Measurements from ENCODE around the gene GPR150.

Gene GPR150

GRCh38 chr5:95620030-95620869 lies at the start of gene GPR150:
GPR150 (plus strand) TSS chr5:95620087; CDS start chr5:95620276, 189 bp downstream.
- DNase-seq = peak; percentile 5

GRCh38 chr5:95572016-95572415 lies 47.9 kb upstream of the GPR150 start:
- DNase-seq = no peak

GRCh38 chr5:95581576-95581975 lies 38.3 kb upstream of the GPR150 start:
- DNase-seq = no peak

GRCh38 chr5:95583992-95584391 lies 35.9 kb upstream of the GPR150 start:
- no peak for DNase-seq

GRCh38 chr5:95590880-95591279 lies 29.0 kb upstream of the GPR150 start:
- no peak for DNase-seq

GRCh38 chr5:95591490-95591901 lies 28.4 kb upstream of the GPR150 start:
- no peak for DNase-seq

GRCh38 chr5:95595289-95595931 lies 24.5 kb upstream of the GPR150 start:
- DNase-seq = no peak

- no peak for DNase-seq
Observed at GRCh38 chr5:95599252-95599651, 20.6 kb upstream of the GPR150 start.

GRCh38 chr5:95600557-95600956 lies 19.3 kb upstream of the GPR150 start:
- DNase-seq = no peak

GRCh38 chr5:95605786-95606185 lies 14.1 kb upstream of the GPR150 start:
- no peak for DNase-seq

- DNase-seq = no peak
Observed at GRCh38 chr5:95606419-95606818, 13.5 kb upstream of the GPR150 start.

GRCh38 chr5:95609711-95610110 lies 10.2 kb upstream of the GPR150 start:
- no peak for DNase-seq

- no peak for DNase-seq
Observed at GRCh38 chr5:95610546-95610945, 9.3 kb upstream of the GPR150 start.

GRCh38 chr5:95611396-95611795 lies 8.5 kb upstream of the GPR150 start:
- no peak for DNase-seq

GRCh38 chr5:95613514-95613913 lies 6.4 kb upstream of the GPR150 start:
- no peak for DNase-seq

- DNase-seq = no peak
Observed at GRCh38 chr5:95615164-95615467, 4.8 kb upstream of the GPR150 start.

GRCh38 chr5:95617057-95617456 lies 2.8 kb upstream of the GPR150 start:
- DNase-seq = no peak

GRCh38 chr5:95619096-95619495 lies 791 bp upstream of the GPR150 start:
- no peak for DNase-seq

GRCh38 chr5:95619514-95620029 lies 315 bp upstream of the GPR150 start:
- DNase-seq = no peak

GRCh38 chr5:95620870-95621838 lies 1.3 kb downstream of the GPR150 start:
- DNase-seq = peak; percentile 47

- peak; percentile 56 for DNase-seq
Observed at GRCh38 chr5:95621839-95622629, 2.1 kb downstream of the GPR150 start.

- DNase-seq = no peak
Observed at GRCh38 chr5:95623706-95624105, 3.8 kb downstream of the GPR150 start.
